Smooth muscle cell (in vitro differentiated cells): Measurements from ENCODE around the gene METTL3. TPM values are rescaled to one million over a fixed set of nuclear protein-coding genes. Genes with fewer than 3 reads are reported as not detected.

Experiments
- DNase-seq: peaks from one replicate; lab custom pipeline; 2025; ENCODE audit not compliant: unreplicated experiment; lab: John Stamatoyannopoulos, UW
- H2AFZ ChIP-seq: fragments of 200-600 bp; sonication (generic); 2 replicates; pipeline ENCODE4 v1.6.0; 2016; ENCODE audit warnings: antibody characterized with exemption, low read depth, mild to moderate bottlenecking
- H3F3A ChIP-seq: fragments of 200-600 bp; sonication (generic); 2 replicates; pipeline ENCODE4 v1.6.0; 2017; ENCODE audit warnings: antibody characterized with exemption, low read depth
- H3K27ac ChIP-seq: fragments of 200-600 bp; sonication (generic); 2 replicates; pipeline ENCODE4 v1.5.1; 2016; ENCODE audit warnings: low read depth, mild to moderate bottlenecking
- H3K27me3 ChIP-seq: fragments of 200-600 bp; sonication (generic); 2 replicates; pipeline ENCODE4 v1.6.1; 2016; ENCODE audit warnings: low read depth, mild to moderate bottlenecking
- H3K36me3 ChIP-seq: fragments of 200-600 bp; sonication (generic); 2 replicates; pipeline ENCODE4 v1.5.1; 2016; ENCODE audit warnings: low read depth
- H3K4me1 ChIP-seq: fragments of 200-600 bp; sonication (generic); 2 replicates; pipeline ENCODE4 v1.5.1; 2016; ENCODE audit warnings: low read depth
- H3K4me2 ChIP-seq: fragments of 200-600 bp; sonication (generic); 2 replicates; pipeline ENCODE4 v1.6.0; 2016; ENCODE audit warnings: mild to moderate bottlenecking
- H3K4me3 ChIP-seq: fragments of 200-600 bp; sonication (generic); 2 replicates; pipeline ENCODE4 v1.5.1; 2016; ENCODE audit warnings: mild to moderate bottlenecking
- H3K79me2 ChIP-seq: fragments of 200-600 bp; sonication (generic); 2 replicates; pipeline ENCODE4 v1.6.0; 2016; ENCODE audit warnings: low read depth, mild to moderate bottlenecking
- H3K9ac ChIP-seq: fragments of 200-600 bp; sonication (generic); 2 replicates; pipeline ENCODE4 v1.6.0; 2016; ENCODE audit warnings: low read depth
- H3K9me3 ChIP-seq: fragments of 200-600 bp; sonication (generic); replicated peaks from 2 replicates; pipeline ENCODE4 v1.5.1; 2016; ENCODE audit warnings: low read depth
- H4K20me1 ChIP-seq: fragments of 200-600 bp; sonication (generic); 2 replicates; pipeline ENCODE4 v1.6.0; 2016; ENCODE audit warnings: low read depth
- CTCF ChIP-seq: fragments of 200-600 bp; sonication (generic); IDR thresholded peaks from 2 replicates; pipeline ENCODE4 v1.5.1; 2017; ENCODE audit warnings: borderline replicate concordance, mild to moderate bottlenecking, antibody characterized with exemption; ENCODE audit not compliant: insufficient read depth, poor library complexity, severe bottlenecking
- WGBS: methylation state at CpG from one replicate; pipeline ENCODE4 v1.1.7; 2016; ENCODE audit warnings: low lambda C conversion rate; 5-methylcytosine and 5-hydroxymethylcytosine counted together
- polyA plus RNA-seq: library from polyadenylated mRNA; unstranded; fragments of >200 nt; fragmentation: Nextera tagmentation; extraction: Ambion mirVana; gene quantifications from 2 replicates; pipeline ENCODE4 v1.2.1, GENCODE V29; 2016
- total RNA-seq: library from RNA; depleted of rRNA; stranded (reverse); fragments of >200 nt; gene quantifications from 2 replicates; pipeline ENCODE4 v1.2.3, GENCODE V29; 2014

Gene METTL3
- total and polyA plus RNA-seq, 2 experiments from 2014 or later: 25.5 to 37.6 TPM

GRCh38 chr14:21537090-21537424 lies 25.9 kb upstream of the METTL3 start:
- no peak overlapping the region for H3K9ac ChIP-seq
- 8% methylated on average over 3 of the region's 3 CpGs for WGBS
- no peaks in the 10 kb centered on the region for H3K79me2 ChIP-seq
- peak overlapping the region; percentile 89 for H3K4me2 ChIP-seq
- H3F3A ChIP-seq: no peaks in the 10 kb centered on the region
- H3K27me3 ChIP-seq: peaks cover 49% of the 10 kb centered on the region
- no peak for DNase-seq
- H3K27ac ChIP-seq: no peak overlapping the region
- no peak for TF ChIP-seq CTCF
- peak overlapping the region; percentile 61 for H2AFZ ChIP-seq
- peak overlapping the region; percentile 54 for H3K4me3 ChIP-seq
- H3K36me3 ChIP-seq: no peaks in the 10 kb centered on the region
- H3K4me1 ChIP-seq: peaks cover 37% of the 10 kb centered on the region
- H4K20me1 ChIP-seq: no peaks in the 10 kb centered on the region
- H3K9me3 ChIP-seq: no peaks in the 10 kb centered on the region

GRCh38 chr14:21536418-21537089 lies 25.4 kb upstream of the METTL3 start:
- H4K20me1 ChIP-seq: no peaks in the 10 kb centered on the region
- peak overlapping the region; percentile 89 for H3K4me2 ChIP-seq
- peak overlapping the region; percentile 61 for H2AFZ ChIP-seq
- no peak for TF ChIP-seq CTCF
- no peaks in the 10 kb centered on the region for H3K36me3 ChIP-seq
- H3K79me2 ChIP-seq: no peaks in the 10 kb centered on the region
- peaks cover 37% of the 10 kb centered on the region for H3K4me1 ChIP-seq
- no peaks in the 10 kb centered on the region for H3F3A ChIP-seq
- peak overlapping the region; percentile 54 for H3K4me3 ChIP-seq
- H3K9ac ChIP-seq: no peak overlapping the region
- 4% methylated on average over 24 of the region's 25 CpGs for WGBS
- DNase-seq: no peak
- H3K27ac ChIP-seq: no peak overlapping the region
- H3K9me3 ChIP-seq: no peaks in the 10 kb centered on the region
- H3K27me3 ChIP-seq: peaks cover 49% of the 10 kb centered on the region

- Histone ChIP-seq H3K9ac (no peak overlapping the region), H3K4me2 (peak overlapping the region; percentile 89), H3K27me3 (peaks cover 49% of the 10 kb centered on the region), H3K4me1 (peaks cover 37% of the 10 kb centered on the region), H3K27ac (no peak overlapping the region), H3K36me3 (no peaks in the 10 kb centered on the region), H4K20me1 (no peaks in the 10 kb centered on the region), H3K79me2 (no peaks in the 10 kb centered on the region), H3K9me3 (no peaks in the 10 kb centered on the region), H3K4me3 (peak overlapping the region; percentile 54), H3F3A (no peaks in the 10 kb centered on the region), H2AFZ (peak overlapping the region; percentile 61)
- TF ChIP-seq CTCF: no peak
- 14% methylated on average over 6 of the region's 6 CpGs for WGBS
- no peak for DNase-seq
These were observed 24.6 kb upstream of the METTL3 start for GRCh38 chr14:21535545-21536417.
